GM13976 (cell line): Measurements from ENCODE around the gene TBRG4.

ENCODE experiments used
- DNase-seq: peaks from one replicate; pipeline ENCODE4 v3.0.0; 2012; ENCODE audit warnings: low spot score
- in situ Hi-C: fragments of 300-500 bp; cut with MboI; formaldehyde crosslinking; loops from one replicate; pipeline ENCODE4 v1.12.0; 2022; ENCODE audit warnings: low sequenced_read_pairs, mixed read lengths, inconsistent platforms; ENCODE audit not compliant: unreplicated experiment
- TF ChIP-seq, protein P1 (sequence below): IDR thresholded peaks from 2 replicates; pipeline ENCODE4 v1.5.1; 2012; ENCODE audit warnings: borderline replicate concordance, mild to moderate bottlenecking; ENCODE audit not compliant: insufficient read depth; ENCODE audit errors: extremely low read depth, missing control alignments, control extremely low read depth

The TBRG4 gene

DNA sequence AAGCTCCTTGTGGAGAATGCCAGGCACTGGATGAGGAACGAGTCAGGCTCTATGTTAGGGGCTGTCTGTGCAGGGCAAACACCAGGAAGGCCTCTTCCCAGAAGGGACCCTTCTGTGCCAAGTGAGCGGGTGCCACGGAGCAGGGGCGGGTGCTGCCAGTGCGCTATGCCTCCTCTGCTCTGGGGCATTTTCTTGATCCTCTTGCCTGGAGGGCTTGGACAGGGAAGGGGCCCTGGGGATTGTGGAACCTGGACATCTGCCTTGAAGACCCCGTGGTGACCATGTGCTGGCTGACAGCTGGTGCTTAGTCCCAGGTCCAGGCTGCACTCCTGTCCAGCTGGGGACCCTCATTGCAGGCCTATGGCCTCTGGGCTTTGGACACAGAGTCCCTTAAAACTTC is 15.4 kb upstream of the TBRG4 start:
- in situ Hi-C loops: no loop called here
- TF ChIP-seq, protein P1, sequence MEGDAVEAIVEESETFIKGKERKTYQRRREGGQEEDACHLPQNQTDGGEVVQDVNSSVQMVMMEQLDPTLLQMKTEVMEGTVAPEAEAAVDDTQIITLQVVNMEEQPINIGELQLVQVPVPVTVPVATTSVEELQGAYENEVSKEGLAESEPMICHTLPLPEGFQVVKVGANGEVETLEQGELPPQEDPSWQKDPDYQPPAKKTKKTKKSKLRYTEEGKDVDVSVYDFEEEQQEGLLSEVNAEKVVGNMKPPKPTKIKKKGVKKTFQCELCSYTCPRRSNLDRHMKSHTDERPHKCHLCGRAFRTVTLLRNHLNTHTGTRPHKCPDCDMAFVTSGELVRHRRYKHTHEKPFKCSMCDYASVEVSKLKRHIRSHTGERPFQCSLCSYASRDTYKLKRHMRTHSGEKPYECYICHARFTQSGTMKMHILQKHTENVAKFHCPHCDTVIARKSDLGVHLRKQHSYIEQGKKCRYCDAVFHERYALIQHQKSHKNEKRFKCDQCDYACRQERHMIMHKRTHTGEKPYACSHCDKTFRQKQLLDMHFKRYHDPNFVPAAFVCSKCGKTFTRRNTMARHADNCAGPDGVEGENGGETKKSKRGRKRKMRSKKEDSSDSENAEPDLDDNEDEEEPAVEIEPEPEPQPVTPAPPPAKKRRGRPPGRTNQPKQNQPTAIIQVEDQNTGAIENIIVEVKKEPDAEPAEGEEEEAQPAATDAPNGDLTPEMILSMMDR: no peak
- DNase-seq: no peak

GRCh38 chr7:45126201-45126600 is 14.7 kb upstream of the TBRG4 start:
- DNase-seq: no peak
- TF ChIP-seq, protein P1: no peak
- in situ Hi-C loops: no loop called here

DNA sequence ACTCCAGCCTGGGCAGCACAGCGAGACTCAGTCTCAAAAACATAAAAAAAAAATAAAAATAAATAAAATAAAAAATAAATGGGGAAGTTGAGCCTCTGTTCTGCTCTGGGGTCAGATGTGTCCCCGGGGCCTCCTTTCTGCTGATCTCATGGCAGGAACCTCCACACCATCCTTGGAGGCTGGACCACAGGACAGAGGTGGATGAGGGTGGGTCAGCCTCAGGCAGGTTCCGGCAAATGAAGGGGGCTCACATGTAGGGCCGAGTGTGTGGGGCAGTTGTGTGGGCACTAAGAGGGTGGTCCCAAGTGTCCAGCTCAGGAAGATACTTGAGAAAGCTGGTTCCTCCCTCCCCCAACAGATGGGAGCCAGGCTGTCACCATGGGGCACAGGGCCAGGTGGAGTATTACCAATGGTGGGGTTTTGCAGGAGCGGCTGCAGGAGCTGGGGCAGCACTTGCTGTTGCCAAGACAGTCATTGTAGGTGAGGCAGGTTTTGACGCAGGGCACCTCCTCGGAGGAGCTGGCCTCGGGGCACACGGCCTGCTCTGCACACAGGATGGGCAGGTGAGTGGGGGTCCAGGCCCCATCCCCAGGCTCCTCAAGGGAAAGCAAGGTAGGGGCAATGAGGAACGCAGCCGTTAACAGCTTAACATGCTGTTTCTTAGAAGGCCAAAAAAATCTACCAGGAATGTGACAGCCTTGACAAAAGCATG is 13.9 kb upstream of the TBRG4 start:
- TF ChIP-seq, protein P1: no peak
- in situ Hi-C loops: no loop called here

DNA sequence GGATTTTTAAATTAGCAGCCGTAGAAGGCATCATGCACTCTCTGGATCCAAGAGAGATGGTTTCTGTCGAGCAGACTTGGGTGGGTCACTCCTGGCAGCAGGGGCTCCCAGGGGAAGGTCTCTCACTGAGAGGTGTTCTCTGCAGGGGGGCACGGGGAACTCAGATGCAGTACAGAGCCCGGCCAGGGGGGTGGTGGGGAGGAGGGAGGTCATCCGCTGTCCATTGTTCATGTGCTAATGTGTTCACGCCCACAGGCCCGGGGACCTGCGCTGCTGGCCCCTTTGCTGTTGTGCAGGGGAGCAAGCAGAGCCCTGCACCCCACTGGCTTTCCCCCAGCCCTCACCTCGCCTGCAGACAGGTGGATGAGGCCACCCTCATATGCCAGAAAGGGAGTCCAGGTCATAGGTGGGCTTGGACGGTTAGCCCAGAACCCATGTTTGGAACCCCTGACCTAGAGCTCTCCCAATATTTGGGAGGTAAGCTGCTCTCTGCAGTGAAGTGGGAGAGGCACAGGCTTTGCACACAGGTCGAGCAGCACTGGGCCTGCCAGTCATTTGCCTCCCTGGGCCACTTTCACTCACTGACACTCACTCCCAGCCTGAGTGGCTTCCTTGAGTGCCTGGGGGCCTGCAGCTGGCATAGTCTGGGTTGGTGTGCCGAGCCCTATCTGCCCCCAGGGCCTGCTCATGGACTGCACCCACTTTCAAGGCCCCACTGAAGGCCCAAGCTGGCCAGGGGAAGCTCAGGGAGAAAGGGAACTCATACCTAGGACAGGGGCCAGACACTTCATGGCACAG is 12.6 kb upstream of the TBRG4 start:
- in situ Hi-C loops: no loop called here

More for the DNA sequence above, 13.9 kb upstream of the TBRG4 start:
- no peak for DNase-seq

DNA sequence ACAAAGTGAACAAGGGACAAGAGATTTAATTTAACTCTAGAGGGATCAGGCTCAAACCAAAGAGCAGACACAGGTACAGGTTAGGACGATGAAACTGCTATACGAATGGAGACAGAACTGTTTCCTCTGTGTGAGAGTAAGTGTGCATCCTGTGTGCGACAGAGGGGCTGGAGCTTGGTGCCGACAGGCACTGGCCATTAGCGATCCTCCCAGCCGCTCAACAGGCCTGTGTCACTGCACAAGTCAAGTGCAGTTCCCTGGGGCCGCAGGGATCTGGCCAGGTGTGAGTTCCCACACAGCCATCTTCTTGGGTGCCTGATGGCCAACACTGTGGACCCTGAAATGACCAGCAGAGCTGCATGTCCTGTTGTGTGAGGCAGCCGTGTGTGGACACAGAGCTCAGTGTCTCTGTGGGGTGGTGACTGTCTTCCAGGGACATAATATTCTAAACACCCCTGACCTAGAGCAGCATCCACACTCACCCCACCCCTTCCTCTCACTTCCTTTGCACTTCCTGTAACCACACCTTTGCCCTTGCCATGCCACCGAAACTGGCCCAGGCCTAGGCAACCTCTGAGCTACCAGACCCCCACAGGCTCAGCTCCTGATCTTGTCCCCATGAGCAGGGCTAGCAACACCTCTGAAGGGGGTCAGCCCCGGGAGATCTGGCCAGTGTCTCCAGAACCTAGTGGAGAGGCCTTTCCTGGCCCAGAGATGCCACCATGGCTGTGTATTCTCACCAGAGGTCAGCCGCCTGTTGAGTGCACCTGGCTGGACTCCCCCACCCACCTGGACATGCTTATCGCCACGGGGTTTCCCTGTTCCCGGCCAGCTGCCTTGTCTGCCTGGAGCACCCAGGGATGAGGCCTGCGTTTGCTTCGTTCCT is 11.7 kb upstream of the TBRG4 start:
- TF ChIP-seq, protein P1: no peak
- in situ Hi-C loops: no loop called here
- DNase-seq: no peak

More for the DNA sequence above, 12.6 kb upstream of the TBRG4 start:
- TF ChIP-seq, protein P1: no peak
- no peak for DNase-seq

- TF ChIP-seq, protein P1: no peak
- no peak for DNase-seq
- in situ Hi-C loops: no loop called here
These were observed 8.1 kb upstream of the TBRG4 start for GRCh38 chr7:45119550-45119949.
